Activated T-cell treated with anti-CD3 and anti-CD28 coated beads, Interleukin-2, amount 50 U/mL, for 24 hours (primary cell): ENCODE results near the gene MDH1B.

ENCODE experiments used
- DNase-seq: peaks from one replicate; pipeline ENCODE4 v3.0.0-alpha.2; 2020
- H3K27ac Mint-ChIP-seq: 2 replicates; pipeline ENCODE4 v1.8.0; 2020; ENCODE audit warnings: mild to moderate bottlenecking, mixed read lengths
- H3K27me3 Mint-ChIP-seq: 2 replicates; pipeline ENCODE4 v1.8.0; 2020; ENCODE audit warnings: mixed read lengths
- H3K36me3 Mint-ChIP-seq: 2 replicates; pipeline ENCODE4 v1.8.0; 2020; ENCODE audit warnings: low read depth, mixed read lengths
- H3K4me1 Mint-ChIP-seq: 2 replicates; pipeline ENCODE4 v1.8.0; 2020; ENCODE audit warnings: low read depth, mixed read lengths
- H3K4me3 Mint-ChIP-seq: 2 replicates; pipeline ENCODE4 v1.8.0; 2020; ENCODE audit warnings: mild to moderate bottlenecking, moderate library complexity, mixed read lengths
- H3K9me3 Mint-ChIP-seq: 2 replicates; pipeline ENCODE4 v1.8.0; 2020; ENCODE audit warnings: mixed read lengths

MDH1B gene

GRCh38 chr2:206693399-206694137, 71.6 kb downstream of the MDH1B start:
- Mint-ChIP-seq H3K27ac (no peak overlapping the region), H3K4me1 (peaks cover 5% of the 10 kb centered on the region), H3K9me3 (no peaks in the 10 kb centered on the region), H3K27me3 (peaks cover 2% of the 10 kb centered on the region), H3K4me3 (no peak overlapping the region), H3K36me3 (no peaks in the 10 kb centered on the region)
- DNase-seq = no peak

- Mint-ChIP-seq H3K4me1 (peaks cover 5% of the 10 kb centered on the region), H3K9me3 (no peaks in the 10 kb centered on the region), H3K4me3 (no peak overlapping the region), H3K27me3 (peaks cover 2% of the 10 kb centered on the region), H3K36me3 (no peaks in the 10 kb centered on the region), H3K27ac (no peak overlapping the region)
- no peak for DNase-seq
These were observed 72.2 kb downstream of the MDH1B start for GRCh38 chr2:206692971-206693370.

GRCh38 chr2:206688990-206689389, 76.1 kb downstream of the MDH1B start:
- no peak for DNase-seq
- H3K27ac Mint-ChIP-seq = no peak overlapping the region
- peaks cover 5% of the 10 kb centered on the region for H3K27me3 Mint-ChIP-seq
- peaks cover 5% of the 10 kb centered on the region for H3K4me1 Mint-ChIP-seq
- no peaks in the 10 kb centered on the region for H3K36me3 Mint-ChIP-seq
- no peaks in the 10 kb centered on the region for H3K9me3 Mint-ChIP-seq
- H3K4me3 Mint-ChIP-seq = no peak overlapping the region

GRCh38 chr2:206688453-206688852, 76.7 kb downstream of the MDH1B start:
- peaks cover 5% of the 10 kb centered on the region for H3K27me3 Mint-ChIP-seq
- no peak for DNase-seq

More at GRCh38 chr2:206688453-206688852, 76.7 kb downstream of the MDH1B start:
- H3K4me3 Mint-ChIP-seq = no peak overlapping the region
- H3K27ac Mint-ChIP-seq = no peak overlapping the region
- H3K4me1 Mint-ChIP-seq = peaks cover 5% of the 10 kb centered on the region
- H3K9me3 Mint-ChIP-seq = no peaks in the 10 kb centered on the region
- H3K36me3 Mint-ChIP-seq = no peaks in the 10 kb centered on the region
